Measurements from ENCODE around the gene MTERF4. TPM values are rescaled to one million over a fixed set of nuclear protein-coding genes. Genes with fewer than 3 reads are reported as not detected.

MTERF4 gene
- total and polyA plus RNA-seq, 2 of the 13 experiments (the other 11 are each of a cell fraction or from before 2014, with no cell fraction given) = 50.5 to 59.8 TPM

DNA sequence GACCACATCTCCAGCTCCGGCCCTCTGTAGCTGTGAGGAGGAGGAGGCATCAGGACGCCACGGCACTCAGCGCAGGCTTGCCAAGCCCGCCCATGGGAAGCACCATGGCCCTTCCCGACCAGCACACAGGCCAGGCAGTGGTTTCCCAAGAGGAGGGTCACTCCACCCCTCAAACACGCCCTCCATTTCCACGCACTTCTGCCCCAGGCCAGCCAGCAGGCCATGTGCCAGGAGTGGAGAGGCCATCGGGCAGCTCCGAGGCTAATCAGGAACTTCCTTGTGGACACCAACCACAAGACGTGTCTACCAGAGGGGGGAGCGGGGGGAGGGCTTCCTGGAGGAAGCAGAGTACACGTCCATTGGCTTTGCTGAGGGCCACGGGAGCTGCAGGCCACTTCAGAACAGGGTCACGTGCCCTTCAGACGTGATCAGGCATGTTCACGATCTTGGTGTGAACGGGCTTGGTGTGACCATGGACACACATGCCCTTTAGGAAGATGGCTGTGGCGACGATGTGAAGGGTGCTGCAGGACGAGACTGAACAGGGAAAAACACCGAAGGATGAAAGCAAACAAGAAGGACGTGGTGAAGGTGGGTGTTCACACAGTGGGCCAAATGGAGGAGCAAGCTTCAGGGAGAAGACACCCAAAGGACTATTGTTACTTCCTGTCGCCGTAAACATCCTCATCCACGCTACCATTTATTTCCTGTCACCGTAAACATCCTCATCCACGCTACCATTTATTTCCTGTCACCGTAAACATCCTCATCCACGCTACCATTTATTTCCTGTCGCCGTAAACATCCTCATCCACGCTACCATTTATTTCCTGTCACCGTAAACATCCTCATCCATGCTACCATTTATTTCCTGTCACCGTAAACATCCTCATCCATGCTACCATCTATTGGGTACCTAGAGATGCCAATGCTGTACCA lies 6.5 kb upstream of the MTERF4 start:
- Histone ChIP-seq H3K9ac (ENCODE audit: insufficient read depth, low read depth, low read length) (no peak overlapping the region), H4K20me1 (ENCODE audit: insufficient read depth, low read length) (no peaks in the 10 kb centered on the region), H3K4me3 (replicated peaks in 1 of 3; ENCODE audit: insufficient read depth in 1 of 3, low read depth in 2 of 3, low read length in 3 of 3) (no peak overlapping the region), H3K27me3 (ENCODE audit: control insufficient read depth in 1 of 2, insufficient read depth in 2 of 2, low read length in 2 of 2) (no peaks in the 10 kb centered on the region), H3K4me2 (ENCODE audit: low read depth, low read length) (no peak overlapping the region), H3K79me2 (ENCODE audit: insufficient read depth, low read length) (no peaks in the 10 kb centered on the region), H3K9me3 (ENCODE audit: low read length) (no peaks in the 10 kb centered on the region), H3K27ac (ENCODE audit: extremely low read length, insufficient read depth, low read length) (no peak overlapping the region), H2AFZ (ENCODE audit: low read length) (no peak overlapping the region), H3K36me3 (replicated peaks in 1 of 2; ENCODE audit: control insufficient read depth in 1 of 2, insufficient read depth in 2 of 2, low read length in 2 of 2) (peaks cover 7 to 20% of the 10 kb centered on the region in 2 experiments; a peak in 3 of 5 replicates), H3K4me1 (ENCODE audit: insufficient read depth, low read length) (peaks cover 7% of the 10 kb centered on the region)
- peak; percentile 8 for FAIRE-seq
- no peak for ATAC-seq
- intact Hi-C loops (cut with micrococcal nuclease; ENCODE audit: unreplicated experiment) = no loop called here
- BruUV-seq (replicated peaks) = no TSS peak
- TF ChIP-seq TCF7 (IDR thresholded peaks at IDR 0.05; ENCODE audit: low read depth) (no peak), ZNF143 (CRISPR knock-in tag; IDR thresholded peaks at IDR 0.05) (no peak), RFX5 (IDR thresholded peaks at IDR 0.05; ENCODE audit: low read depth, low read length) (no peak), SRSF1 (optimal IDR thresholded peaks at IDR 0.05; ENCODE audit: low read depth, low read length) (no peak), ZNF569 (CRISPR knock-in tag; IDR thresholded peaks at IDR 0.05; ENCODE audit: borderline replicate concordance) (no peak), KDM3A (CRISPR knock-in tag; IDR thresholded peaks at IDR 0.05; ENCODE audit: low read depth) (no peak), ISL2 (CRISPR knock-in tag; IDR thresholded peaks at IDR 0.05) (no peak)
- TF ChIP-seq, protein P1, sequence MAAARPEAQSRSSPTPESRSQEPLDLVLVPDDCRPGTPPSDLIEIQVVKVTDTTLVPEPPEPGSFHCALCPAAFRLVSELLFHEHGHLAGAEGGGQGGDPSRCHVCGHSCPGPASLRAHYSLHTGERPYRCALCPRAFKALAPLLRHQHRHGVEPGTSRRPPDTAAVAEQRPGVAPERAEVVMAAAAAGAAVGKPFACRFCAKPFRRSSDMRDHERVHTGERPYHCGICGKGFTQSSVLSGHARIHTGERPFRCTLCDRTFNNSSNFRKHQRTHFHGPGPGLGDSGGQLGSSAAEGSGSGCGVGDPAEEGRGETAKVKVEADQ (CRISPR knock-in tag; IDR thresholded peaks at IDR 0.05; ENCODE audit: borderline replicate concordance) = no peak
- CTCF ChIA-PET (ENCODE audit: low intra/inter-chr PET ratio, low total read pairs) = no interaction called here
- POLR2A ChIA-PET = no interaction called here
- DNase-seq (ENCODE audit: low spot score) = no peak
- in situ Hi-C loops (cut with HindIII; ENCODE audit: extremely low pct_ligation_motif_present, low pct_unique_long_range_greater_than_20kb) = no loop called here
- WGBS (ENCODE audit: low lambda C conversion rate) = 94% methylated on average over 34 of the region's 35 CpGs
